Ovary (tissue), 3 donors: Measurements from ENCODE around the gene GOLGA3.

Experiments
- EP300 ChIP-seq: sonication (generic); formaldehyde crosslinking; IDR thresholded peaks from one replicate; pipeline ENCODE4 v1.6.1; 2017; ENCODE audit warnings: antibody characterized with exemption
- POLR2A ChIP-seq: fragments of 450-650 bp; IDR thresholded peaks from one replicate; pipeline ENCODE4 v1.6.1; 2017; ENCODE audit warnings: antibody characterized with exemption, mild to moderate bottlenecking, moderate library complexity
- TF ChIP-seq, protein P1 (sequence below), 3 donors: fragments of 450-650 bp in 2 of 3; fragments of 200-600 bp in 1 of 3; IDR thresholded peaks; one replicate each; pipeline versions ENCODE4 v1.5.1 to v1.8.0; 2016 to 2022; ENCODE audit warnings: antibody characterized with exemption in 3 of 3, mild to moderate bottlenecking in 1 of 3
- donor health status: DM: no; HTN: no; CAD: no.

DNA sequence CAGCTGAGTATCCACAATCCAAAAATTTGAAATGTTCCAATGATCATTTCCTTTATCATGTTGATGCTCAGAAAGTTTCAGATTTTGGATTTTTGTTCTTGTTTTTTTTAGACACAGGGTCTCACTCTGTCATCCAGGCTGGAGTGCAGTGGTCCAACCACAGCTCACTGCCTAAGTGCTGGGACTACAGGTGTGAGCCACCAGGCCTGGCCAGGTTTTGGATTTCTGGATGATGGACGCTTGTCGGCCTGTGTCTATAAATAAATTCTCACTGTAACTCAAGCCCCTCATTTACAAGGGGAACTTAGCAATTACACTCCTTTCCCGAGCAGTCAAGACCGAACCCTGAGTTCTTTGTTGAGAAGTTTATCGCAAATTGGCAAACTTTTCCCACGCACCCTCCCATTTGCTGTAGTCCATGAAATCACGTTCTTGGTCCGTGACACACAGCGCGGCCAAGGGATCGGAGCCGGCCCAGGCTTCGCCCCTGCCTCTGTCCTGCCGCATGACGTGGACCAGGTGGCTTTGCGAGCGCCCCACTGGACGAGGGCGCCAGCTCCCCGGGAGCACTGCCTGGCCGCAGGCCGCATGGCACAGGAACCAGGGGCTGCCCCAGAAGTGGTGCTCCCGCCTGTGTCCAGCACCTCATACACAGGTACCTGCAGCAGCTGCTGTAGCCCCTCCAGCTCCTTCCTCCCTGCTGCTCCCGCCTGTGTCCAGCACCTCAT lies 53.0 kb downstream of the GOLGA3 start:
- TF ChIP-seq, protein P1, sequence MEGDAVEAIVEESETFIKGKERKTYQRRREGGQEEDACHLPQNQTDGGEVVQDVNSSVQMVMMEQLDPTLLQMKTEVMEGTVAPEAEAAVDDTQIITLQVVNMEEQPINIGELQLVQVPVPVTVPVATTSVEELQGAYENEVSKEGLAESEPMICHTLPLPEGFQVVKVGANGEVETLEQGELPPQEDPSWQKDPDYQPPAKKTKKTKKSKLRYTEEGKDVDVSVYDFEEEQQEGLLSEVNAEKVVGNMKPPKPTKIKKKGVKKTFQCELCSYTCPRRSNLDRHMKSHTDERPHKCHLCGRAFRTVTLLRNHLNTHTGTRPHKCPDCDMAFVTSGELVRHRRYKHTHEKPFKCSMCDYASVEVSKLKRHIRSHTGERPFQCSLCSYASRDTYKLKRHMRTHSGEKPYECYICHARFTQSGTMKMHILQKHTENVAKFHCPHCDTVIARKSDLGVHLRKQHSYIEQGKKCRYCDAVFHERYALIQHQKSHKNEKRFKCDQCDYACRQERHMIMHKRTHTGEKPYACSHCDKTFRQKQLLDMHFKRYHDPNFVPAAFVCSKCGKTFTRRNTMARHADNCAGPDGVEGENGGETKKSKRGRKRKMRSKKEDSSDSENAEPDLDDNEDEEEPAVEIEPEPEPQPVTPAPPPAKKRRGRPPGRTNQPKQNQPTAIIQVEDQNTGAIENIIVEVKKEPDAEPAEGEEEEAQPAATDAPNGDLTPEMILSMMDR (IDR thresholded peaks at IDR 0.05): no peak
- TF ChIP-seq POLR2A (no peak), EP300 (no peak)
